DMS153 treated with DMSO at 0.1 percent for 48 hours (cell line): ENCODE measurements around the gene ASRGL1.

Experiments
- DNase-seq: peaks from one replicate; lab custom pipeline; 2025; ENCODE audit not compliant: unreplicated experiment; lab: John Stamatoyannopoulos, UW

ASRGL1 gene

DNA sequence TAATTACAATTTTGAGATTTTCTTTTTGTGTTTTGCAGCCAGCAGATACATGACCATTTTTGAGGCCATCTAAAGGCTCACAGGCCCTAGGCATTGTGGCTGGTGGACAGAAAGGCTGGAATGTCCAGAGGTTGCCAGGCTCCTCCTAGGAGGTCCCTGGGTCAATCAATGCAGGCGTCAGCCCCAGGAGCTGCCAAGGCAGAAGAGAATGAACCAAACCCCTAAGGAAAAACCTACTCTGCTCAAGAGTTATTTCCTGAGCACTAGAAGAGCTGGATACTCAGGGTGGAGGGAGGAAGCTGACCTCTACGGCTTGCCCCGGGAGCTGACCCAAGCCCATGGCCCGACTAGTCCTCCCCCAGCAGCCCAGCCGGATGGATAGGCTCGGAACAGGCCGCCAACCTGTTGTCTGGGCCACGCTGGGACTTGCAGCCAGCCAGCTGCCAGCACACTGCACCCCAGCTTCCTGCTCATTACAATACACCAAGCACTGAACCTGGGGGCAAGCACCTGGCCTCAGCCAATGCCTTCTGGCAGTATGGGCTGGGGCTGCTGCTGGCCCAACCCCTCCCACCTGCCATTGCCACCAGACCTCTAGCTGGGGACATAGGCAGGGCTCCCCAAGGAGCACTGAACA lies 75.9 kb downstream of the ASRGL1 start:
- no peak for DNase-seq

DNA sequence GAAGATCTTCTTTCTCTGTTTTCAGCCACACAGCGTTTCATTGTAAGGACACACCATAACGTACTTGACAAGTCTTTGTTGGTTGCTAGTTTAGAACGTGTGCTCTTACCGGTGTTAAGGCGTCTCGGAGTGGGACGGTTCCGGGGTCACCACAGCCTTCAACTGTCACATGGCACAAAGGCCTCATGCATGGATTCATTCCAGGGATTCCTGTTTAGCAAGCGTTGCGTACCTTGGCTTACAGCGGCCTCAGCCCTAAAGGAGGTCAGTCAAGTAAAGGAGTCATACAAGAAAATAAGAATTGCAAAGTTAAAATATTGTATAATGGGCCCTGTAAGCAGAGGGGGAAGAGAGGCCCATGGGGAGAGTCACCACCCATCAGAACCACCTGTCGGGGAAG lies 79.3 kb downstream of the ASRGL1 start:
- no peak for DNase-seq

DNA sequence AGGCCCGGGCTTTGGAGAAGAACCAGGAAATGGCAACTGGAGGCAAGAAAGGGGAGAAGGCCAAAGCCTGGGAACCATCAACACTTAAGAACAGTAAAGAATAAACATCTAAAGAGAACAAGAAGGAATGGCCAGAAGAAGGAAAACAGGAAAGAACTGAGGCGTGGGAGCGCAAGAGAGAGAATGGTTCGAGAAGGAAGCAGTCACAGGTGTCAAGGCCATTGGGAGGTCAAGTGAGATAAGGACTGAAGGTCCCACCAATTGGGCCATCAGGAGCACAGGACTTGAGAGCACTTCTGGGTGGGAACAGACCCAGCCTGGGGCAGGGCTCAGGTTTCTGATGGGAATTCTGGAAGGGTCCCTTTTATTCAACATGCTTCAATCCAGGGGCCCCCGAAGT lies 80.9 kb downstream of the ASRGL1 start:
- no peak for DNase-seq

- no peak for DNase-seq
Measured at GRCh38 chr11:62418733-62419132, 81.5 kb downstream of the ASRGL1 start, which contains the start of gene SCGB1A1. Gene SCGB1A1, plus strand, starts transcription at chr11:62419033. Its CDS starts 63 bp downstream, at chr11:62419096.

GRCh38 chr11:62419314-62419929 lies 82.2 kb downstream of the ASRGL1 start:
- DNase-seq = no peak

- DNase-seq = no peak
Measured at GRCh38 chr11:62419943-62420342, 82.7 kb downstream of the ASRGL1 start.

DNA sequence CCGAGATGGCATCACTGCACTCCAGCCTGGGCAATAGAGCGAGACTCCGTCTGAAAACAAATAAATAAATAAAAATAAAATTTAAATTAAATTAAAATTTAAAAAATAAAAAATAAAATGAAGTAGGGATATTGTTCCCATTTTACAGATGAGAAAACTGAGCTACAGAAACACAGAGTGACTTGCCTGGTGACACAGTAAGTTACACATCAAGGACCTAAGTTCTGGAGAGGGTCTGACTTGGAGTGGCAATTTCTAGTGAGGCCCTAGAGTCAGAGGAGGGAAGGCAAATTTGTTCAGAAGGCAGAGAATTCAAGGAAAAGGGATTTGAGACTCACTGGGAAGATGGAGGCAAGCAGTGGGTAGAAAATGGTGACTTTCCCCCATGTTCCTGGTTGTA lies 83.6 kb downstream of the ASRGL1 start:
- no peak for DNase-seq

DNA sequence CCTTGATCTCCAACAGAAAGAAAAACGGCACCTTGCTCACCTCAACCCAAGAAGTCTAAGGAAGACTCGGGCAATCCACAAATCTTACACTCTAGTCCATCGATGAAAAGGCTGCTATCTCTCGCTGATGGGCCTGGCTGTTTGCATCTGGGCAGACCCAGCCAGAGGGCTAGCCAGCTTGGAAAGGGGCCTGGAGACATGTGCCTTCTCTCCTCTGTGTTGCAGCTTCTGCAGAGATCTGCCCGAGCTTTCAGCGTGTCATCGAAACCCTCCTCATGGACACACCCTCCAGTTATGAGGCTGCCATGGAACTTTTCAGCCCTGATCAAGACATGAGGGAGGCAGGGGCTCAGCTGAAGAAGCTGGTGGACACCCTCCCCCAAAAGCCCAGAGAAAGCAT lies 84.7 kb downstream of the ASRGL1 start:
- DNase-seq = no peak

DNA sequence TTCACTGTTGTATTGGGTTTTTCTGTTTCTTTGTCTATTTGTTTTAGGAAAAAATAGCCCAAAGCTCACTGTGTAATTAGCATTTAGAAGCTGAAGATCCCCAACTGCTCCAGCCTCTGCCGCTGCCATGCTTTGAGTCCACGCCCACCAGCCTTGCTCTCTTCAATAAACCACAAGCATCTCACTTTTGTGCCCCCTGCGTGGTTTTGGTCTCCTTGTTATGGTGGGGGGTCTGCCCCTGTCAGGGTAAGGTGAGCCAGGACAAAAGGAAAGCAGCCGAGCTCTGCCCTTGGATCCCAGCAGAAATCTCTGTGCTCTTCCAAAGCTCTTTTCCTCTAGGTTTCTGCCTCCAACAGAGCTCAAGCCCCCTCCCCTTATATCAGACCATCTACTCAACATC lies 85.8 kb downstream of the ASRGL1 start:
- DNase-seq = no peak

- no peak for DNase-seq
Measured at GRCh38 chr11:62427630-62428233, 90.5 kb downstream of the ASRGL1 start.

DNA sequence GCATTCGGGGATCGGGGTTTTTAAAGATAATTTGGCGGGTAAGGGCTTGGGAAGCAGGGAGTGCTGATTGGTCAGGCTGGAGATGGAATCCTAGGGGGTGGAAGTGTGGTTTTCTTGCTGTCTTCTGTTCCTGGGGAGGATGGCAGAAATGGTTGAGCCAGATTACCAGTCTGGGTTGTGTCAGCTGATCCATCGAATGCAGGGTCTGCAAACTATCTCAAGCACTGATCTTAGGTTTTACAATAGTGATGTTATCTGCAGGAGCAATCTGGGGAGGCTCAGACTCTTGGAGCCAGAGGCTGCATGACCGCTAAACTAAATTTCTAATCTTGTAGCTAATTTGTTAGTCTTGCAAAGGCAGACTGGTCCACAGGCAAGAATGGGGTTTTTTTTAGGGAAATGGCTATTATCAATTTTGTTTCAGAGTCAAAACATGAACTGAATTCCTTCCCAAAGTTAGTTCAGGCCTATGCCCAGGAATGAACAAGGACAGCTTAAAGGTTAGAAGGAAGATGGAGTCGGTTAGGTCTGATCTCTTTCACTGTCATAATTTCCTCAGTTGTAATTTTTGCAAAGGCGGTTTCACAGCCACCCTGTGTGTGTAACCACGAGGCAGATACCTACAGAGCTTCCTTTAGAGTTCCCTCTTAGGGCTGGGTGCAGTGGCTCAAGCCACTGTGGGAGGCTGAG lies 91.8 kb downstream of the ASRGL1 start:
- no peak for DNase-seq

- DNase-seq = no peak
Measured at GRCh38 chr11:62430425-62430824, 93.2 kb downstream of the ASRGL1 start.

GRCh38 chr11:62431171-62431901 lies 94.1 kb downstream of the ASRGL1 start:
- no peak for DNase-seq

DNA sequence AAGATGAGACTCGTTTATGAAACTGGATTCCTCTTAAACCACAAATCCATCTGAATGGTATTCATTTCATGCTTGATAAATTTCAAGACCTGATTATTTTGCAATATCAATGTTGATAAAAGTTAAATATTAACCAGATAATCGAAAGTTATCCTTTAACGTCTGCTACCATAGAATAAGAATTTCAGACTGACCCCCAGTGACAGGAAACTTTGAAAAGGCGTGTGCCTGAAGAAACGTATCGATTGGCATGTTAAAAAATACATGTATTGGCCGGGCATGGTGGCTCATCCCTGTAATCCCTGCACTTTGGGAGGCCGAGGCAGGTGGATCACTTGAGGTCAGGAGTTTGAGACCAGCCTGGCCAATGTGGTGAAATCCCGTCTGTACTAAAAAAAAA lies 95.4 kb downstream of the ASRGL1 start:
- DNase-seq = no peak

GRCh38 chr11:62433141-62433903 lies 96.1 kb downstream of the ASRGL1 start:
- no peak for DNase-seq

DNA sequence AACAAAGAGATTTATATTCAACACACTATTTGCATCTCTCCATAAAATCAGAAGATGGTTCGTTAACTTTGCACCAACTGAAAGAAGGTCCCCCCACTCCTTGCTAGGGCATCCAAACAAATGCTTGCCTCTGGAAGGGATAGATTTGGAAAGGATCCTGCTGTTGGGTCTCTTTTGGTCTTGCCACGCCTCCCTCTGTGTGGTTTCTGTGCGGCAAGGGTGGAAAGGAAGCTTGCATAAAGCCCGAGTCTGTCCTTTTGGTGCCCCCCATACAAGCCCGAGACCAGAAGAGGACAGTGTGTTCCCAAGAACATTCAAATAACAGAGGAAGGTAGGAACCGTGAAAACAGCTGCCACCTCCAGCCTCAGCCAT lies 96.6 kb downstream of the ASRGL1 start:
- DNase-seq = no peak

DNA sequence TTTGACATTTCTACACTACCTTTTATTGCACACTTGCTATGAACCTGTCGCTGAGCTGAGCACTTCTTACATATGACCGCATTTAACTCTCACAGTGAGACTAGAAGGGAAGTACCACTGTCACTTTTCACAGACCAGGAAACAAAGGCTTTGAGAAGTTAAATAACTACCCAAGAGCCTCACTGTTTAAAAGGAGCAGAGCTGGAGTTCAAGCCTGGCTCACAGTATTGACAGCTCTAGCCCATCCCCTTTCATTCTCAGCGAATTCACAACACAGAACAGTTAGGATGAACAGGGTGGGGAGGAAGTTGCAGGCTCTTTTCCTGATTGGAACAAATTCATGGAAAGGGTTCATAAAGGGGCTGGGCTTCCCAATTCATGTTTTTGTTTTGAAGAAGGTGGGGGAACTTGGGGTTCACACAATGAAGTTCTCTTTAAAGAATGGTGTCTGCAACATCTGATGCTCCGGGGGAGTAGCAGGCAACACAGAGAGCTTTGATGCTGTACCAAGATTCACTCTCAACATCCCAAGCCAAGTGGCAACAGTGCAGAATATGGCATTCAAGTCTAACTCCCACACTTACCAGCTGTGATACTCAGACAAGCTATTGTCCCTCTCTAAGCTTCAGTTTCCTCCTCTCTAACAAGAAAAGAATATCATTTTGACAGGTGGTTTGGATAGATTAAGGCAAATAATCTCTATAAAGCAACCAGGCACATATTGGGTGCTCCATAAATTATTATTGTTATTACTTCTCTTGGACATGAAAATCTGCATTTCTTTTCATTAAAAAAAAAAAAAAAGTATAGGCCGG lies 98.8 kb downstream of the ASRGL1 start:
- no peak for DNase-seq

- DNase-seq = no peak
Measured at GRCh38 chr11:62437616-62438015, 100.4 kb downstream of the ASRGL1 start.

GRCh38 chr11:62438641-62439040 lies 101.4 kb downstream of the ASRGL1 start:
- DNase-seq = no peak
